Measurements from ENCODE around the gene AFDN.

The AFDN gene

DNA sequence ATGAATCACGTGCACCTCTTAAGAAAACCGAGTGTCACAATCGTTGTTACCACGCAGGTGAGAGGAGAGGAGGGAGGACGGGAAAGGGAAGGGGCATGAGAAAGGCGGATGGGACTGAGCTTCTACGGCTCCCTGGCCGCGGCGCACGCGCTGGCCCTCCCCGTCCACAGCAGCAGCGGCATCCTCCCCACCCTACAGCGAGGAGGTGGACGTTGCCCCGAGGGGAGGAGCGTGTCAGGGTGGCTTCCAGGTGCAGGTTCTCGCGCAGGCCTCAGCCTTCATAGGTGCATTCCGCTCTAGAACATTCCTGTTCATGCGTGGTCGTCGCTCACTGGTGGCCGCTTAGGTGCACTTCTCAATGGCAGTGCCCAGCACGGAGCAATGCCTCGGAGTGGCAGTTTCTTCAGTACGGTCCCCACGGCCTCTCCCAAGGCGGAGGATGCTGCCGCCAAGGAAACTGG is 29.7 kb upstream of the AFDN start:
- no peak overlapping the region for H3K4me3 ChIP-seq (ENCODE audit: control insufficient read depth, low read depth, low read length)
- DNase-seq (ENCODE audit: low read depth): no peak

DNA sequence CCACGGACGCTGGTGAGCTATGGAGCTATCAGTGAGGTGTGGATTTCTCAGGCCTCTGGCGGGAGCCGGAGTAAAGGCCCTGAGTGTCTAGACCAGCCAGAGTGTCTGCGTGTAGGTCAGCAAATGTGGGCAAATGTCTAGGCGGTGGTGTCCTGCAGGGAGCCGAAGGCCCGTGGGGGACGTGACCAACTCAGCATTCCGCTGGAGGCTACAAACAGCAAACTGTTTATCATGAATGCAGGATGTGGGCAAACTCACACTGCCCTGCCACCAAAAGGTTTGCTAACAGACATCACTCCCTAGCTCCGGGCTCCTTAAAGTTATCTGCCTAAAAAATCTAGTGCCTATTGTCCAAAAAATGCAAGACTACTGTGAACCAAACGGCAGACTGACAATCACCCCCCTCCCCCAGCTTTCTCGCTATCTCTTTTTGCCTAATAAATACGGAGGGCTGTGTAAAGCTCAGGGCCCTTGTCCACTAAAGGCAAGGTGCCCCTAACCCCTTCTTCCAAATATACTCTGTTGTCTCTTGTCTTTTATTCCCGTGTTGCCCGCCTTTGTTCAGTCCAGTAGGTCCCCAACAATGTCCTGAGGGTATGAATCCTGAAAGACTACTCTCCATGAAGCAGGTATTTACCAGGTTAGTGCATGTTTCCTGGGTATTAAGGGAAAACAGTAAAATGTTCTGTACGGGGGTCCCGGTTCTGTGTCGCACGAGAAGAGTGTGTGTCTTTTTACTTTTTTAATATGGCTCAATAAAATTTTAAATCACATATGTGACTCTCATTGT is 29.0 kb upstream of the AFDN start:
- TF ChIP-seq, protein P1, sequence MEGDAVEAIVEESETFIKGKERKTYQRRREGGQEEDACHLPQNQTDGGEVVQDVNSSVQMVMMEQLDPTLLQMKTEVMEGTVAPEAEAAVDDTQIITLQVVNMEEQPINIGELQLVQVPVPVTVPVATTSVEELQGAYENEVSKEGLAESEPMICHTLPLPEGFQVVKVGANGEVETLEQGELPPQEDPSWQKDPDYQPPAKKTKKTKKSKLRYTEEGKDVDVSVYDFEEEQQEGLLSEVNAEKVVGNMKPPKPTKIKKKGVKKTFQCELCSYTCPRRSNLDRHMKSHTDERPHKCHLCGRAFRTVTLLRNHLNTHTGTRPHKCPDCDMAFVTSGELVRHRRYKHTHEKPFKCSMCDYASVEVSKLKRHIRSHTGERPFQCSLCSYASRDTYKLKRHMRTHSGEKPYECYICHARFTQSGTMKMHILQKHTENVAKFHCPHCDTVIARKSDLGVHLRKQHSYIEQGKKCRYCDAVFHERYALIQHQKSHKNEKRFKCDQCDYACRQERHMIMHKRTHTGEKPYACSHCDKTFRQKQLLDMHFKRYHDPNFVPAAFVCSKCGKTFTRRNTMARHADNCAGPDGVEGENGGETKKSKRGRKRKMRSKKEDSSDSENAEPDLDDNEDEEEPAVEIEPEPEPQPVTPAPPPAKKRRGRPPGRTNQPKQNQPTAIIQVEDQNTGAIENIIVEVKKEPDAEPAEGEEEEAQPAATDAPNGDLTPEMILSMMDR (conservative IDR thresholded peaks at IDR 0.05; ENCODE audit: control insufficient read depth, insufficient read depth, low read depth, low read length): no peak
- H3K4me3 ChIP-seq (ENCODE audit: control insufficient read depth, low read depth, low read length): no peak overlapping the region

More for the DNA sequence above, 29.7 kb upstream of the AFDN start:
- TF ChIP-seq, protein P1 (conservative IDR thresholded peaks at IDR 0.05; ENCODE audit: control insufficient read depth, insufficient read depth, low read depth, low read length): no peak

GRCh38 chr6:167798453-167798852 is 28.3 kb upstream of the AFDN start:
- TF ChIP-seq, protein P1 (conservative IDR thresholded peaks at IDR 0.05; ENCODE audit: control insufficient read depth, insufficient read depth, low read depth, low read length): no peak
- H3K4me3 ChIP-seq (ENCODE audit: control insufficient read depth, low read depth, low read length): no peak overlapping the region
- no peak for DNase-seq (ENCODE audit: low read depth)

More for the DNA sequence above, 29.0 kb upstream of the AFDN start:
- no peak for DNase-seq (ENCODE audit: low read depth)

- no peak for DNase-seq (ENCODE audit: low read depth)
- TF ChIP-seq, protein P1 (conservative IDR thresholded peaks at IDR 0.05; ENCODE audit: control insufficient read depth, insufficient read depth, low read depth, low read length): no peak
- H3K4me3 ChIP-seq (ENCODE audit: control insufficient read depth, low read depth, low read length): no peak overlapping the region
Measured at GRCh38 chr6:167799033-167799821, 27.5 kb upstream of the AFDN start.

DNA sequence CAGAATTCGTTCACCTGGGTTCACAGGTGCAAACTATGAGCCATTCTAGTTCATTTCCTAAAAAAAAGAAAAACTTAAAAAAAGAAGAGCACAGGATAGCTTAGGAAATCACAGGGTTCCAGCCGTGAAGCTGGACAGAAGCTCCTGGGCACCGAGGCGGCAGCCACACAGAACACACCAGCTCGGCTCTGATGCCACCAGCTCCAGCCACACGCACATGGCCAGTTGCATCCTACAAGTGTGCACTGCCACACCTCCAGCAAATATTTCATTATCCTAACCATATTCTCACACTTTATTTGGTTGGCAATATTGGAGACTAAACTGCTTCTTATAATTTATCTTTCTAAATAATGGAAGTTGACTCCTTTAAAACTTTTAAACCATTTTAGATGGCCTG is 26.2 kb upstream of the AFDN start:
- DNase-seq (ENCODE audit: low read depth): no peak
- no peak overlapping the region for H3K4me3 ChIP-seq (ENCODE audit: control insufficient read depth, low read depth, low read length)
- TF ChIP-seq, protein P1 (conservative IDR thresholded peaks at IDR 0.05; ENCODE audit: control insufficient read depth, insufficient read depth, low read depth, low read length): no peak

- TF ChIP-seq, protein P1 (conservative IDR thresholded peaks at IDR 0.05; ENCODE audit: control insufficient read depth, insufficient read depth, low read depth, low read length): no peak
- H3K4me3 ChIP-seq (ENCODE audit: control insufficient read depth, low read depth, low read length): no peak overlapping the region
- DNase-seq (ENCODE audit: low read depth): no peak
Measured at GRCh38 chr6:167801263-167801662, 25.4 kb upstream of the AFDN start.

Data from fibroblast of mammary gland (primary cell).